ENCODE measurements around the gene TMSB4X. TPM values are rescaled to one million over a fixed set of nuclear protein-coding genes. Genes with fewer than 3 reads are reported as not detected.

TMSB4X gene
- total RNA-seq, 1 experiment from 2014 or later = 2,928 TPM

DNA sequence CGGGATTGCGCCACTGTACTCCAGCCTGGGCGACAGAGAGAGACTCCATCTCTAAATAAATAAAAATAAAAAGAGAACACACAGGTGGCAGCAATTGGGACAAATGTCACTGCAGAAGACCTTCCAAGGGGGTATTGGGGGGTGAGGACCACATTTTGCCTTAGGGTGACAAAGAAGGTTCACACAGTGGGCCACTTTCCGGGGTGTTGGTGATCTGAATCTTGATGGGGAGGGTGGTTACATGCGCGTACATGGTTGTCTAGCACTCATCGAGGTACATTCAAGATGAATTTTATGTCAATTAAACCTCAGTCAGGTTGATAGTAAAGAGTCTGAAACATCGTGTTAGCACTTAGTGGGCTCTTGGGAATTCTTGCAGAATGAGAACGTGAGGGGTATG, 20.5 kb upstream of the TMSB4X start:
- intact Hi-C loops (cut with micrococcal nuclease; ENCODE audit: unreplicated experiment) = no loop called here
- in situ Hi-C loops (cut with HindIII; ENCODE audit: low pct_unique_long_range_greater_than_20kb, low sequenced_read_pairs) = no loop called here
- no peak overlapping the region for H3K27ac ChIP-seq (ENCODE audit: low read length)

DNA sequence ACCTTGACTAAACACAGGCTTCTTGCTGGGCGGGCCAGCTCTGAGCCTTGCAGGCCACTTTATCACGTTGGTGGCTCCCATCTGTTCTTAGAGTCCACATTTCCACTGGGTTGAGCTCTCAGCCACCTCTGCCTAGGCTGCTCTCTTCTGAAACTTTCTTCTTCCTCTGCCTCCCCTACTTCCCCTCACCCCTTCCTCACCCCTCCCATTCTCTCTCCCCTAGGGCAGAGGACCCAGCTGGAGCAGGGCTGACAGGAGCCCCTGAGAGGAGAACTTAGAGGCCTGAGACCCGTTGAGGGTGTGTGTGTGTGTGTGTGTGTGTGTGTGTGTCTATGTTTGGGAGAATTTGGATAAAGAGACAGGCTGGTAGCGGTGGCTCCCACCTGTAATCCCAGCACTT, 19.9 kb upstream of the TMSB4X start:
- intact Hi-C loops (cut with micrococcal nuclease; ENCODE audit: unreplicated experiment) = no loop called here
- in situ Hi-C loops (cut with HindIII; ENCODE audit: low pct_unique_long_range_greater_than_20kb, low sequenced_read_pairs) = no loop called here

More for the DNA sequence above, 20.5 kb upstream of the TMSB4X start:
- no TSS peak for BruUV-seq (replicated peaks)
- ATAC-seq = no peak
- TF ChIP-seq SIN3A (IDR thresholded peaks at IDR 0.05; ENCODE audit: borderline replicate concordance, insufficient read depth, low read depth, low read length) (no peak), TCF7L2 (IDR thresholded peaks at IDR 0.05; ENCODE audit: low read depth, low read length) (no peak), POLR2AphosphoS5 (IDR thresholded peaks at IDR 0.05; ENCODE audit: low read depth, low read length) (no peak)
- TF ChIP-seq, protein P1, sequence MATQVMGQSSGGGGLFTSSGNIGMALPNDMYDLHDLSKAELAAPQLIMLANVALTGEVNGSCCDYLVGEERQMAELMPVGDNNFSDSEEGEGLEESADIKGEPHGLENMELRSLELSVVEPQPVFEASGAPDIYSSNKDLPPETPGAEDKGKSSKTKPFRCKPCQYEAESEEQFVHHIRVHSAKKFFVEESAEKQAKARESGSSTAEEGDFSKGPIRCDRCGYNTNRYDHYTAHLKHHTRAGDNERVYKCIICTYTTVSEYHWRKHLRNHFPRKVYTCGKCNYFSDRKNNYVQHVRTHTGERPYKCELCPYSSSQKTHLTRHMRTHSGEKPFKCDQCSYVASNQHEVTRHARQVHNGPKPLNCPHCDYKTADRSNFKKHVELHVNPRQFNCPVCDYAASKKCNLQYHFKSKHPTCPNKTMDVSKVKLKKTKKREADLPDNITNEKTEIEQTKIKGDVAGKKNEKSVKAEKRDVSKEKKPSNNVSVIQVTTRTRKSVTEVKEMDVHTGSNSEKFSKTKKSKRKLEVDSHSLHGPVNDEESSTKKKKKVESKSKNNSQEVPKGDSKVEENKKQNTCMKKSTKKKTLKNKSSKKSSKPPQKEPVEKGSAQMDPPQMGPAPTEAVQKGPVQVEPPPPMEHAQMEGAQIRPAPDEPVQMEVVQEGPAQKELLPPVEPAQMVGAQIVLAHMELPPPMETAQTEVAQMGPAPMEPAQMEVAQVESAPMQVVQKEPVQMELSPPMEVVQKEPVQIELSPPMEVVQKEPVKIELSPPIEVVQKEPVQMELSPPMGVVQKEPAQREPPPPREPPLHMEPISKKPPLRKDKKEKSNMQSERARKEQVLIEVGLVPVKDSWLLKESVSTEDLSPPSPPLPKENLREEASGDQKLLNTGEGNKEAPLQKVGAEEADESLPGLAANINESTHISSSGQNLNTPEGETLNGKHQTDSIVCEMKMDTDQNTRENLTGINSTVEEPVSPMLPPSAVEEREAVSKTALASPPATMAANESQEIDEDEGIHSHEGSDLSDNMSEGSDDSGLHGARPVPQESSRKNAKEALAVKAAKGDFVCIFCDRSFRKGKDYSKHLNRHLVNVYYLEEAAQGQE (IDR thresholded peaks at IDR 0.05; ENCODE audit: insufficient read depth in 1 of 2, low read depth in 2 of 2, low read length in 1 of 2) = no peak
- TF ChIP-seq, protein P2, sequence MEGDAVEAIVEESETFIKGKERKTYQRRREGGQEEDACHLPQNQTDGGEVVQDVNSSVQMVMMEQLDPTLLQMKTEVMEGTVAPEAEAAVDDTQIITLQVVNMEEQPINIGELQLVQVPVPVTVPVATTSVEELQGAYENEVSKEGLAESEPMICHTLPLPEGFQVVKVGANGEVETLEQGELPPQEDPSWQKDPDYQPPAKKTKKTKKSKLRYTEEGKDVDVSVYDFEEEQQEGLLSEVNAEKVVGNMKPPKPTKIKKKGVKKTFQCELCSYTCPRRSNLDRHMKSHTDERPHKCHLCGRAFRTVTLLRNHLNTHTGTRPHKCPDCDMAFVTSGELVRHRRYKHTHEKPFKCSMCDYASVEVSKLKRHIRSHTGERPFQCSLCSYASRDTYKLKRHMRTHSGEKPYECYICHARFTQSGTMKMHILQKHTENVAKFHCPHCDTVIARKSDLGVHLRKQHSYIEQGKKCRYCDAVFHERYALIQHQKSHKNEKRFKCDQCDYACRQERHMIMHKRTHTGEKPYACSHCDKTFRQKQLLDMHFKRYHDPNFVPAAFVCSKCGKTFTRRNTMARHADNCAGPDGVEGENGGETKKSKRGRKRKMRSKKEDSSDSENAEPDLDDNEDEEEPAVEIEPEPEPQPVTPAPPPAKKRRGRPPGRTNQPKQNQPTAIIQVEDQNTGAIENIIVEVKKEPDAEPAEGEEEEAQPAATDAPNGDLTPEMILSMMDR (IDR thresholded peaks at IDR 0.05) = no peak
- Histone ChIP-seq H3K9me3 (ENCODE audit: control insufficient read depth, insufficient read depth, low read depth, low read length) (no peaks in the 10 kb centered on the region), H3K4me1 (ENCODE audit: control insufficient read depth, insufficient read depth, low read length) (peaks cover 9% of the 10 kb centered on the region; the same call in 1 of the 2 replicates), H3K27me3 (ENCODE audit: control insufficient read depth, insufficient read depth, low read length) (no peaks in the 10 kb centered on the region), H3K36me3 (ENCODE audit: control insufficient read depth, insufficient read depth, low read length) (no peaks in the 10 kb centered on the region), H3K4me3 (ENCODE audit: low read depth in 2 of 2, low read length in 2 of 2) (no peak overlapping the region)
- ChIA-PET POLR2A (no interaction called here), CTCF (no interaction called here)
- no peak for DNase-seq (ENCODE audit: low read depth, low spot score)

More for the DNA sequence above, 19.9 kb upstream of the TMSB4X start:
- Histone ChIP-seq H3K4me1 (ENCODE audit: control insufficient read depth, insufficient read depth, low read length) (peaks cover 6% of the 10 kb centered on the region; the same call in 1 of the 2 replicates), H3K36me3 (ENCODE audit: control insufficient read depth, insufficient read depth, low read length) (no peaks in the 10 kb centered on the region), H3K27ac (ENCODE audit: low read length) (no peak overlapping the region), H3K9me3 (ENCODE audit: control insufficient read depth, insufficient read depth, low read depth, low read length) (no peaks in the 10 kb centered on the region), H3K4me3 (ENCODE audit: low read depth in 2 of 2, low read length in 2 of 2) (no peak overlapping the region), H3K27me3 (ENCODE audit: control insufficient read depth, insufficient read depth, low read length) (no peaks in the 10 kb centered on the region)
- ChIA-PET POLR2A (no interaction called here), CTCF (no interaction called here)
- no peak for DNase-seq (ENCODE audit: low read depth, low spot score)
- BruUV-seq (replicated peaks) = no TSS peak
- ATAC-seq = no peak
- TF ChIP-seq POLR2AphosphoS5 (IDR thresholded peaks at IDR 0.05; ENCODE audit: low read depth, low read length) (no peak), TCF7L2 (IDR thresholded peaks at IDR 0.05; ENCODE audit: low read depth, low read length) (no peak), SIN3A (IDR thresholded peaks at IDR 0.05; ENCODE audit: borderline replicate concordance, insufficient read depth, low read depth, low read length) (no peak)
- TF ChIP-seq, protein P2 (IDR thresholded peaks at IDR 0.05) = no peak
- TF ChIP-seq, protein P1 (IDR thresholded peaks at IDR 0.05; ENCODE audit: insufficient read depth in 1 of 2, low read depth in 2 of 2, low read length in 1 of 2) = no peak

Data from Panc1 (cell line).